ENCODE results near the gene RAP1GAP2.
"Not testable (repeated sequence)": the region's sequence is repeated elsewhere in the genome, so short reads cannot be mapped to it uniquely, and the experiment has no call there.

The RAP1GAP2 gene

GRCh38 chr17:2816688-2817087 is 20.4 kb downstream of the RAP1GAP2 start:
- H3K36me3 ChIP-seq (ENCODE audit: insufficient read depth, low read length), result no peaks in the 10 kb centered on the region
- no peaks in the 10 kb centered on the region for H3K9me3 ChIP-seq (ENCODE audit: low read length)
- no peak overlapping the region for H3K4me3 ChIP-seq (ENCODE audit: low read depth, low read length, poor library complexity, severe bottlenecking)
- H3F3A ChIP-seq (ENCODE audit: insufficient read depth, low read length), result no peaks in the 10 kb centered on the region
- no peak overlapping the region for H3K9ac ChIP-seq (ENCODE audit: low read length)
- no peak for TF ChIP-seq CTCF (IDR thresholded peaks at IDR 0.05; ENCODE audit: low read length)
- no peak for TF ChIP-seq EZH2 (IDR thresholded peaks at IDR 0.05; ENCODE audit: borderline replicate concordance, low read length)
- no peaks in the 10 kb centered on the region for H3K9me2 ChIP-seq (ENCODE audit: low read depth, low read length)
- H3K4me2 ChIP-seq (ENCODE audit: low read length), result no peak overlapping the region
- no peak overlapping the region for H3K27ac ChIP-seq (ENCODE audit: low read depth, low read length, poor library complexity, severe bottlenecking)
- peaks cover 5% of the 10 kb centered on the region for H3K4me1 ChIP-seq (ENCODE audit: insufficient read depth, low read length, severe bottlenecking)
- H2AFZ ChIP-seq (ENCODE audit: low read length), result no peak overlapping the region
- H3K79me2 ChIP-seq (ENCODE audit: insufficient read depth, low read length), result no peaks in the 10 kb centered on the region
- H4K20me1 ChIP-seq (ENCODE audit: insufficient read depth, low read length), result no peaks in the 10 kb centered on the region
- peaks cover 3% of the 10 kb centered on the region; the same call in 1 of the 2 replicates for H3K27me3 ChIP-seq (ENCODE audit: insufficient read depth, low read length)

- H3K4me2 ChIP-seq (ENCODE audit: low read length), result not testable (repeated sequence)
Measured at GRCh38 chr17:2819294-2819693, 23.1 kb downstream of the RAP1GAP2 start.

GRCh38 chr17:2819921-2820501 is 23.8 kb downstream of the RAP1GAP2 start:
- Histone ChIP-seq H3K27me3 (ENCODE audit: insufficient read depth, low read length) (no peaks in the 10 kb centered on the region), H3K4me3 (ENCODE audit: low read depth, low read length, poor library complexity, severe bottlenecking) (no peak overlapping the region), H3F3A (ENCODE audit: insufficient read depth, low read length) (no peaks in the 10 kb centered on the region), H4K20me1 (ENCODE audit: insufficient read depth, low read length) (no peaks in the 10 kb centered on the region), H2AFZ (ENCODE audit: low read length) (no peak overlapping the region), H3K27ac (ENCODE audit: low read depth, low read length, poor library complexity, severe bottlenecking) (no peak overlapping the region), H3K9ac (ENCODE audit: low read length) (no peak overlapping the region), H3K79me2 (ENCODE audit: insufficient read depth, low read length) (no peaks in the 10 kb centered on the region), H3K9me2 (ENCODE audit: low read depth, low read length) (no peaks in the 10 kb centered on the region), H3K9me3 (ENCODE audit: low read length) (no peaks in the 10 kb centered on the region), H3K4me1 (ENCODE audit: insufficient read depth, low read length, severe bottlenecking) (peaks cover under 1% of the 10 kb centered on the region), H3K4me2 (ENCODE audit: low read length) (no peak overlapping the region), H3K36me3 (ENCODE audit: insufficient read depth, low read length) (no peaks in the 10 kb centered on the region)
- TF ChIP-seq CTCF (IDR thresholded peaks at IDR 0.05; ENCODE audit: low read length), result no peak

More at GRCh38 chr17:2819294-2819693, 23.1 kb downstream of the RAP1GAP2 start:
- not testable (repeated sequence) for H3K4me1 ChIP-seq (ENCODE audit: insufficient read depth, low read length, severe bottlenecking); H3K9me2 ChIP-seq (ENCODE audit: low read depth, low read length); H3F3A ChIP-seq (ENCODE audit: insufficient read depth, low read length); H3K9ac ChIP-seq (ENCODE audit: low read length); H2AFZ ChIP-seq (ENCODE audit: low read length); H3K36me3 ChIP-seq (ENCODE audit: insufficient read depth, low read length); H4K20me1 ChIP-seq (ENCODE audit: insufficient read depth, low read length); H3K79me2 ChIP-seq (ENCODE audit: insufficient read depth, low read length); H3K9me3 ChIP-seq (ENCODE audit: low read length); H3K4me3 ChIP-seq (ENCODE audit: low read depth, low read length, poor library complexity, severe bottlenecking); H3K27me3 ChIP-seq (ENCODE audit: insufficient read depth, low read length); H3K27ac ChIP-seq (ENCODE audit: low read depth, low read length, poor library complexity, severe bottlenecking)

- no peak for TF ChIP-seq CTCF (IDR thresholded peaks at IDR 0.05; ENCODE audit: low read length)
- TF ChIP-seq EZH2 (IDR thresholded peaks at IDR 0.05; ENCODE audit: borderline replicate concordance, low read length), result no peak
- Histone ChIP-seq H3K36me3 (ENCODE audit: insufficient read depth, low read length) (no peaks in the 10 kb centered on the region), H3K27ac (ENCODE audit: low read depth, low read length, poor library complexity, severe bottlenecking) (no peak overlapping the region), H3K27me3 (ENCODE audit: insufficient read depth, low read length) (no peaks in the 10 kb centered on the region), H3K9me3 (ENCODE audit: low read length) (no peaks in the 10 kb centered on the region), H3K79me2 (ENCODE audit: insufficient read depth, low read length) (no peaks in the 10 kb centered on the region), H4K20me1 (ENCODE audit: insufficient read depth, low read length) (no peaks in the 10 kb centered on the region), H3F3A (ENCODE audit: insufficient read depth, low read length) (no peaks in the 10 kb centered on the region), H3K9ac (ENCODE audit: low read length) (no peak overlapping the region), H3K4me3 (ENCODE audit: low read depth, low read length, poor library complexity, severe bottlenecking) (no peak overlapping the region), H3K4me1 (ENCODE audit: insufficient read depth, low read length, severe bottlenecking) (no peaks in the 10 kb centered on the region), H2AFZ (ENCODE audit: low read length) (no peak overlapping the region), H3K4me2 (ENCODE audit: low read length) (no peak overlapping the region), H3K9me2 (ENCODE audit: low read depth, low read length) (no peaks in the 10 kb centered on the region)
Measured at GRCh38 chr17:2821868-2822267, 25.6 kb downstream of the RAP1GAP2 start.

Measured in OCI-LY1 (cell line).